Colonic mucosa (tissue), 4 donors: ENCODE data around the gene TRIML1. TPM values are rescaled to one million over a fixed set of nuclear protein-coding genes. Genes with fewer than 3 reads are reported as not detected.

ENCODE experiments used
- DNase-seq: peaks from one replicate; pipeline ENCODE4 v3.0.0-alpha.2; 2020
- H3K27ac ChIP-seq: fragments of 200-600 bp; one replicate; pipeline ENCODE4 v1.8.0; 2021
- H3K27me3 ChIP-seq: fragments of 200-600 bp; one replicate; pipeline ENCODE4 v1.8.0; 2021
- H3K36me3 ChIP-seq: fragments of 200-600 bp; one replicate; pipeline ENCODE4 v1.8.0; 2021
- H3K4me1 ChIP-seq: fragments of 200-600 bp; one replicate; pipeline ENCODE4 v1.8.0; 2021; ENCODE audit warnings: mild to moderate bottlenecking
- H3K4me3 ChIP-seq: fragments of 200-600 bp; one replicate; pipeline ENCODE4 v1.8.0; 2021
- H3K9ac ChIP-seq, 2 donors: one replicate each; pipeline ENCODE4 v1.7.0; 2013; ENCODE audit warnings: control low read depth in 2 of 2, low read depth in 2 of 2, low read length in 2 of 2
- H3K9me3 ChIP-seq: fragments of 200-600 bp; one replicate; pipeline ENCODE4 v1.8.0; 2021
- CTCF ChIP-seq: fragments of 200-600 bp; IDR thresholded peaks from one replicate; pipeline ENCODE4 v1.8.0; 2022; ENCODE audit warnings: antibody characterized with exemption, mild to moderate bottlenecking
- intact Hi-C: fragments of 100-400 bp; cut with DNase I; formaldehyde crosslinking; loops from one replicate; pipeline ENCODE4 v1.14.1; 2022
- total RNA-seq, 2 donors: library from RNA; stranded (reverse); fragmentation: NEBNext Ultra II Directional in 1 of 2; extraction: Animal tissue kit (Norgen Biotek cat#: 25700) in 1 of 2; gene quantifications; one replicate each; pipeline ENCODE4 v1.2.1, GENCODE V29; 2021
- donor health status: healthy.
- donor health status: DM: no; HTN: no; CAD: no.
- donor health status: DM: no; HTN: no; CAD: no.

The TRIML1 gene
- total RNA-seq, 2 donors from 2014 or later = not detected

- Histone ChIP-seq H3K4me3 (no peak overlapping the region), H3K4me1 (no peaks in the 10 kb centered on the region), H3K27ac (no peak overlapping the region), H3K9me3 (no peaks in the 10 kb centered on the region), H3K9ac (no peak overlapping the region), H3K27me3 (no peaks in the 10 kb centered on the region), H3K36me3 (no peaks in the 10 kb centered on the region)
- no peak for TF ChIP-seq CTCF
- intact Hi-C loops = no loop called here
- DNase-seq = no peak
Measured at GRCh38 chr4:188187106-188187505, 47.9 kb downstream of the TRIML1 start.

- Histone ChIP-seq H3K27me3 (no peaks in the 10 kb centered on the region), H3K27ac (no peak overlapping the region), H3K4me1 (no peaks in the 10 kb centered on the region), H3K36me3 (no peaks in the 10 kb centered on the region), H3K9me3 (no peaks in the 10 kb centered on the region), H3K4me3 (no peak overlapping the region), H3K9ac (no peak overlapping the region)
- intact Hi-C loops = no loop called here
- DNase-seq = no peak
- TF ChIP-seq CTCF = no peak
Measured at GRCh38 chr4:188190461-188190860, 51.2 kb downstream of the TRIML1 start.

- no peak overlapping the region for H3K4me3 ChIP-seq
- H3K9me3 ChIP-seq = no peaks in the 10 kb centered on the region
- H3K27me3 ChIP-seq = no peaks in the 10 kb centered on the region
- DNase-seq = no peak
- H3K9ac ChIP-seq = no peak overlapping the region
- H3K4me1 ChIP-seq = no peaks in the 10 kb centered on the region
- no peak overlapping the region for H3K27ac ChIP-seq
- intact Hi-C loops = no loop called here
- no peak for TF ChIP-seq CTCF
- H3K36me3 ChIP-seq = no peaks in the 10 kb centered on the region
Measured at GRCh38 chr4:188194421-188194820, 55.2 kb downstream of the TRIML1 start.

GRCh38 chr4:188195389-188195985 lies 56.2 kb downstream of the TRIML1 start:
- Histone ChIP-seq H3K4me3 (no peak overlapping the region), H3K27ac (no peak overlapping the region), H3K4me1 (no peaks in the 10 kb centered on the region), H3K27me3 (no peaks in the 10 kb centered on the region), H3K9ac (no peak overlapping the region), H3K9me3 (no peaks in the 10 kb centered on the region), H3K36me3 (no peaks in the 10 kb centered on the region)
- intact Hi-C loops = no loop called here
- TF ChIP-seq CTCF = no peak
- no peak for DNase-seq

- intact Hi-C loops = no loop called here
- H3K27ac ChIP-seq = no peak overlapping the region
- DNase-seq = no peak
- H3K9me3 ChIP-seq = no peaks in the 10 kb centered on the region
- no peaks in the 10 kb centered on the region for H3K36me3 ChIP-seq
- H3K27me3 ChIP-seq = no peaks in the 10 kb centered on the region
- no peak overlapping the region for H3K9ac ChIP-seq
- TF ChIP-seq CTCF = no peak
- no peak overlapping the region for H3K4me3 ChIP-seq
- no peaks in the 10 kb centered on the region for H3K4me1 ChIP-seq
Measured at GRCh38 chr4:188196134-188196735, 57.0 kb downstream of the TRIML1 start.

Other genes with a start within 250 kb of the TRIML1 start
- gene ZFP42, start 143.7 kb upstream of the TRIML1 start, total RNA-seq = under 1 TPM in 1 of 2 donors, not detected in 1; 0.12 TPM
- under 1 TPM in 1 of 2 donors, not detected in 1; 0.20 TPM for gene TRIML2, start 29.8 kb upstream of the TRIML1 start, total RNA-seq